GM03348 (cell line): ENCODE results near the gene ELAVL2.

ENCODE experiments used
- DNase-seq: peaks from one replicate; pipeline ENCODE4 v3.0.0; 2012; ENCODE audit warnings: low spot score

The ELAVL2 gene

DNA sequence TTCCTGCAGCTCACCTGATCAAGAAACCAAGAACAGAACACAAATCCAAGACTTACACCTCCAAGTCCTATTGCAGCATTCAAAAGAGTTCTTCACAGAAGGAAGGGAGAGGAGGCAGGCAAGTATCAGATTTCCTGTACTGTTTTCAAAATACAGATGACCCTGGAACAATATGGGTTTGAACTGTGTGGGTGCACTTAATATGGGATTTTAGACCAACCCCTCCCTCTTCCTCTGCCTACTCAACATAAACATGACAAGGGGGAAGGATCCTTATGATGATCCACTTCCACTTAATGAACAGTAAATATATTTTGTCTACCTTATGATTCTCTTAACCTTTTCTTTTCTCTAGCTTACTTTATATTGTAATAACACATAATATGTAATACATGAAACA, 104.6 kb downstream of the ELAVL2 start:
- DNase-seq: no peak

DNA sequence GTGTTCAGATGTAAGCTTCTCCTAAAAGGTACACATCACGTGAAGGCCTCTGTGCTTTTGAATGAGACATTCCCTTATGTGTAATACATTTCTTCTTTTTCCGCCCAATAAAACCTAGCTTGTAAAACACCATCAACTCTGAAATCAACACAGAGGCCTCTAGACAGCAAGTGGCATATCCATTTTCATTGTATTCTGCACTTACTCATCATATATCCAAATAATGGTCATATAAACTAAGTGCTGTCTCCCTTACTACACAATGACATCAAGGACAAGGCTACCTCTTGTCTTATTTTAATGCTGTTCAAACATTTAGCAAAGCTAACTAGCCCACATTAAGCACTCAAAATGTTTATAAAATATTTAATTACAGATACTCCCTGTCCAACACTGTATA, 108.5 kb downstream of the ELAVL2 start:
- no peak for DNase-seq

DNA sequence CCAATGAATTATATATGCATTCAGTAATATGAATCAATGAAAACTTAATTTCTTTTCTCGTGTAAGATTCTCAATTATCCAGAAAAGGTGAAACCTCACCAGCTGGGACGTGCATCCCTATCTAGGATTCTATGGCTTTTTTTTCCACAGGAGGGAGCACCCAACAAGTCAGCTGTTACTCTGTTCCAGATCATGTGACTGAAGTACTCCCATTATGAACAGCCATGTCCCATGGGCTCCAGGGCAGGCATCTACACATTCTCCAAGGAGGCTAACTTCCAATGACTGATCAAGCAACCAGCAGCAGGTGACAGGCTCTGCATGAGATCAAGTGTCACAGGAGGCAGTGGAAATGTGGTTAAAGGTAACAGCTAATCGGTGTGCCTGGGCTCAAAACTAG, 118.8 kb downstream of the ELAVL2 start:
- no peak for DNase-seq

DNA sequence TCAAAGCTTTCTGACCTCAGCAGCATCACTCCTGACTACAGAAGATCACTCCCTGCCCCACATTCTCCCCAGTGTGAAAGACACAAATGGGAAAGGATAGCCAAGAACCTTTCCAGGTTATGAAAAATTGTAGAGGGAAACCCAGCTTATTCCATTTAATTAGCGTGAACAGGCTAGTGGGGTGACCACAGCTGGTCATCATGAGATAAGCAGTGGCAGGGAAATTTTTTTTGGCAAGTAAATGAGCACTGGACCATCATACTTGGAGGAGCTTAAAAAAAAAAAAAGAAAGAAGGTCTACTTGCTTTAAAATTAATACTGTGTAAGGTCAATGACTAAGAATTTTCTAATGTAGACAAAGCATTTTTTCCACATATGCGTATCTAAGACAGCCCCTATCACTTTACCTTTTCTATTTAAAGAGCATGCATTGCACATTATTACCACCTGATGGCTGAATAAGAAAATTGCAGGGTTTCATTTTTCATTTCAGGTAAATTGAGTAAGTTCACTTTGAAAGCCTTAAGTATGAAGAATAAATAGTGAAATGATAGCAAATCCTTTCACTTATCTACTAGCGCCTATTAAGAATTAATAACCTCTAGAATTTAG, 123.6 kb downstream of the ELAVL2 start:
- DNase-seq: no peak

DNA sequence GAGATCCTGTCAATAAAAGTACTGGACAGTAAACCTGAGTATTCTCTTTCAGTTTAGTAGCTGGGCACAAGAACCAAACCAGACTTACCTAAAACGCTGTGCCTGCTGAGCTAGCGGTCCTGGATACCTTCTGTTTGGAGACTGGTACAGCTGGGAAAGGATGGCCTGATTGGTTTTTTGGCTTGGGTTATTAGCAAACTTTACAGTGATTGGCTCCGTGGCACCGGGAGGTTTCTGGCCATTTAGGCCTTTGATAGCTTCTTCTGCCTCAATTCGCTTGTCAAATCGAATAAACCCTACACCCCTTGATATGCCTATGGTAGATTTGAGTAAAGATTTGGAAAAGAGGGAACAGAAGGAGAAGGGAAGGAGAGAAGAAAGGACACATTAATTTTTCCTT, 124.7 kb downstream of the ELAVL2 start:
- no peak for DNase-seq

DNA sequence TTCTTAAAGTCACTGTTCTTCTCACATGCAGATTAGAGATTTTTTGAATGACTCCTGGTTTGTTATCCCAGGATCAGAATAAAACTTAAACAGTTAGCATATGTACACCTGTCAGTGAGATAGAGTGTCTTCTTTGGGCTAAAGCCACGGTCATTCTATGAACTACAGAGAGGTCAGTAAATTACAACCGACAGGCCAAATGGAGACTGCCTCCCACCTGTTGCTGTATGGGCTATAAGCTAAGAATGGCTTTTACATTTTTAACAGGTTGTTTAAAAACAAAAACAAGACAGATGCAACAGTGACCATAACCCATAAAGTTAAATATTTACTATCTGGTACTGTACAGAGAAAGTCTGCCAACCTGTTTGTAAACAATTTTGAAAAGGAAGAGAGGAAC, 125.7 kb downstream of the ELAVL2 start:
- no peak for DNase-seq

DNA sequence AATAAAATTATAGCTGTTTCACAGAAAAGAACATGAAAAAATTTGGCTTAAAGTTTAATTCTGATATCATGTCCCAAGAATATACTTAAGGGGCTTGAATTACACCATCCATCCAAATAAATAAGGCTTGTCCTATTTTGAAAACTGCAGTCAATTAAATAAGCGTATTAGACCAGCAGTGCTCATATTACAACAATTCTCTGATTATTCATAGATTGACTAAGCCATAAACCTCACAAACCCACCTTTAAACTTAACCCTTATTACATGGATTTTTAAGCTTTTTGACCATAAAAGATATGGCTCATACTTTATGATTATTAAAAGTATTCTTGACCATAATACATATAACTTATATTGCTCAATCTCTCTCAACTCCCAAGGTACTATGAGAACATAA, 127.9 kb downstream of the ELAVL2 start:
- DNase-seq: no peak

DNA sequence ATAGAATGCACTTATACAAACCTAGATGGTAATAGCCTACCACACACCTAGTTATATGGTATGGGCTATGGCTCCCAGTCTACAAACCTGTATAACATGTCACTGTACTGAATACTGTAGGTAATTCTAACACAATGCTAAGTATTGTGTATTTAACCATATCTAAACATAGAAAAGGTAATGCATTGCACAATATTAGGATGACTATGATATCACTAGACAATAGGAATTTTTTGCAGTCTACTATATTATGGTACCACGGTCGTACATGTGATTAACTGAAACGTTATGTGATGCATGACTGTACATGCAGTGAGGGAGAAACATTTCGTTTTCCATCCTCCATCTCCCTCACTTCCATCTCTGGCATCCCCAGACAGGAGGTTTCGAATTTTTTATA, 130.5 kb downstream of the ELAVL2 start:
- no peak for DNase-seq

DNA sequence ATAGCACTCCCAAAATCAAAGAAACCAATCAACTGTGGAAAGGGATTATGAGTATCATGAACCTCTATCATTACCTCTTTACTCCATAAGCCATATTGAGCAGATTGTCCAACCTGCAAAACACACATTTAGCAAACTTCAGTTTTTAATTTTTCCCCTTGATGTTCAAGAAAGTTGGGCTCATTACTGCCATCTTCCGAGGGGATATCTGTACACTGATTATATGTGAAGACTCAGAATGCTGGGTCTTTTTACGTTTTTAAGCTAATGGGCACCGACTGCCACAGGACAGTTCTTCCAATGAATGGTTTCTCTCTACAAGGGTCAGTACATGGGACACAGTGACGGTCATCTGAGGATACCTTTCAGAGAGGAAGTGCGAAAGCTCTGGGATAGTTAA, 132.7 kb downstream of the ELAVL2 start:
- DNase-seq: no peak

DNA sequence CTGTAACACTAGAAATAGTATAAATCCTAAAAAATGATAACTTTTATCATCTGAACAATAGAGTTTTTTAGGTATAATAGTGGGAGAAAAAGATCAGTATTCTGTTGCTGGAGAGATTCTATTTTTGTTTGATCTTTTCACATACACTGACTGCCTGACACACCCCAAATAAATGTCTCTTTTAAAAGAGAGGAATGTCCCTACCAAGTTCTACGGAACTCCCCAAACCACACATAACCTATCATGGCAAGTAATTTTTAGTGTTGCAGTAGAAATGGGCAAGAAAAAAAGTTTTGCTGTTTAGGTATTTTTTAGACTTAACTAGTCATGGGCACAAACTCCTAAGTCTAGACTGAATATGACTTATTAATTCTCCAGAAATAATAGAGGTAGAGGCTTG, 139.1 kb downstream of the ELAVL2 start:
- no peak for DNase-seq

DNA sequence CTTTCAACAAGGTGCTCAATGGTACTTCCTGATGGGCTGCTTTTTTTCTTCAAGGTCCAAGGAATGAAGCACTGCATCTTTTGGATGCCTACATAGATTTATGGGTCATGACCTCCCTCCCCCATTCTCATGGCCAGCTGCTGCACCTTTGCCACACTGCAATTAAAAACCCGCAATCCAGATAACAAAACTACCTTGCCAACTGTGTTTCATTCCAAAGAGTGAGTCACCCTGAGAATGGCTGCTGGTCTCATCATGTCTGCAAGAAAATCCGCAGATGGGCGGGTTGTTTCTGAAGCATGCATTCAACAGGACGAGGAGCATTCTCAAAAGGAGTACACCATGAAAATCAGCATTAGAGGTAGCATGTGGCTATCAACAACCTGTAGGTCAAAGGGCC, 139.8 kb downstream of the ELAVL2 start:
- no peak for DNase-seq

DNA sequence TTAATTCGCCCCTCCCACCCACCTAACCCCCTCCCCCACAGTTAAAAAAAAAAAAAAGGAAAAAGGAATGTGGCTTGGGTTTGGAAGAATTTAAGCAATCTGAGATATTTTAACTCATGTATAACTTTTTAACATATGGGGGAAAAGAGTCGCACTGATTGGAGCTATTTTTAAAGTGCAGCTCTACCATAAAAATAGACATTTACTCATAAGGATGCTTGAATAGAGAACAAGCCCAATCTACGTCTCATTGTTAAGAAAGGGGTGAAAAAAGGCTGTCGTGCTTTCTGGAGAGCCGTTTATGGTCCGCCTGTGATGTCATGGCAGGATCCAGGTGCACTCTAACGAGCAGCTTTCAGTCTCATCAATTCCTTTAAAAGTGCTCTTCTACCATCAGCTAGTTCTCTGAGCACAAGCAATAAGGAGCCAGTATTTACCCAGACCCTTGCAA, 142.4 kb downstream of the ELAVL2 start:
- no peak for DNase-seq

DNA sequence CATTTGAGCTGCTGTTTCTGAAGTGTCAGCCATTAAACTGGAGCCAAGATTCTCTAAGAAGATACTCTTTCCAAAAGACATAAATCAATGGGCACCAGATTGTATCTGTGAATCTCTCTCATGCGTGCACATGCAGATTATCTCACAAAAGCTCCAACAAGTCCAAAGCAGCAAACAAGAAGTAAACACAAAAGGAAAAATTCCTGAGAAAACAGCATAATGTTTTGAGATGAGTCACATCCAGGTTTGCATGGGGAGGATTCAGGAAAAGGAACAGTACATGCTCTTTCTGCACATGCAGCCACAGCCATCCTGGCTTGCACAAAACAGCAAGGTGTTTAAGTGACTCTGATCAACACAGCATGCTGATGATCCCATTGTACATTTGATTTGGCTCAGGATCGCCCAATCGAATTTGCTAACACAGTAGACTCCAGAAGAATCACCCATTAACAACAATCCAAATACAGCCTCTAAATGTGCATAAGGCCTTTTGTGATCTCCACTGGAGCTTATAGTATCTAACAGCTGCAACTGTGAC, 143.1 kb downstream of the ELAVL2 start:
- no peak for DNase-seq

DNA sequence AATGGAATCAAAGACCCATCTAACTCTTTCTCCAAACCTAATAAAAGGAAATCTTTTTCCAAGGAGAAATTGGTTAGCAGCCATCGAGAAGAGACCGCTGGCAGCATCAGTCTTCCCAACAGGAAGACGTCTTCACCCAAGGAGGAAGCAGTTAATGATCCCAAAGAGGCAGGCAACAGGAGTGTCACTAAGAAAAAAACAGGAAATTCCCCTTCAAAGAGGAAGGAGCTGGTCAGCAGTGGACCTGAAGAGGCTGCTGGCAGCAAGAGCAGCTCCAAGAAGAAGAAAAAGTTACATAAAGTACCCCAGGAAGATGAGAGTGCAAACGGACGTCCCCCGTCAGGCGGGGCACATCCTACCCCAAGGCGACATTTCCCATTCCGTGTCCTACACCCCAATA, 143.7 kb downstream of the ELAVL2 start:
- DNase-seq: no peak

DNA sequence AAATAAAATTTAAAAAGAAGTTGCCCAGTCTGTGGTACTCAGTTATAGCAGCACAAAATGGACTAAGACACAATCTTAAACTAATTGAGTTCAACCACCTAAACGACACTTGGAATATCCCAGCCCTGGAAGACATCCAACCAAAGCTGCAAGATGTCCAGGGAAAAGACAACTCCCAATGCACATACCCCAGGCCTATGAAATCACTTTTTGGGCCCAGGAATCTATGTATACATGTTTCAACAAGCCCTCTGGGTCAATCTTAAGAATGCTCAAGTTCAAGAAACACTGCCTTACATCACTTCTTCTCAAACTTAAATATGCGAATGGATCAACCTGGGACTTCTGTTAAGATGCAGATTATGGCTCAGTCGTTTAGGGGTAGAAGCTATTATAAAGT, 148.6 kb downstream of the ELAVL2 start:
- DNase-seq: no peak

DNA sequence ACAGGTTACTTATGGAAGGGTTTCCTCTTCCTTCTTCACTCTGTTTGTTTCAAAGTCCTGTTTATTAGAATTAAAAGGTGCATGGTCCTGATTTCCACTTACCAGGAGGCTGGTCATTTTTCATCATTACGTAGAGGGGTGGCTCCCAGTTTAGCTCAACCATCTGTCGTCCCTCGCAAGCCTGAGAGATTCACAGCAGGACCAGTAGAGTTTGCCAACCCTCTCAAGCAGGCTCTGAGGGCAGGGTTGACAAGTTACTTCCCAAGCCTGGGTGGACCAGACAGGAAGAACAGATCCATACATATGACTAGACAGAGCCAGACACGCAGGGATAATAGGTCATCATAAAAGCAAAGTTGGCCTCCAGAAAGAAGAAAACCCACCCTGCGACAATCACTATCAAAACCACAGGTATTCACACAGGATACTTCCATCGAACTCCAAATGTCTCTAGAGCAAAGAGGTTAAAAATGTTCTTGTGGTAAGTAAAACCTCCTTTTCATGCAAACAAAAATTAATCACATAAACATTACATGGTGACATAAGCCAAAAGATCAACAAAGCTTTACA, 151.9 kb downstream of the ELAVL2 start:
- no peak for DNase-seq

DNA sequence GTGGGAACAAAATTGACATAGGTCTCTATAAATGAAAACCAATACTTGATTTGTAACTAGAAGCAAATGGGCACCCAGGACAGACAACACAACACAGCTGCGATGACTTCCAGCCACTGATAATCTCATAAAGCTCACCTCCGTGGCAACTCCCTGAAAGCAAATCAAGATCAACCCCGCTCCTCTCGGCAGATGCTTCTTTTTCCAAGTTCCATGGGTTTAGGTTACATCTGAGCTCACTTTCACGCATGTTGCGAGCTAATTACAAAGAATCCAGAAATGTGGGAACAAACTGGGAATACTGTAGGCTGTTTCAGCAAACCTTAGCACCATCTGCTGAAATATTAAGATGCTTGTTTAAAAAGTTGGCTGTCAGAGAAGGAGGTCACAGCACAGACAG, 153.9 kb downstream of the ELAVL2 start:
- DNase-seq: no peak

DNA sequence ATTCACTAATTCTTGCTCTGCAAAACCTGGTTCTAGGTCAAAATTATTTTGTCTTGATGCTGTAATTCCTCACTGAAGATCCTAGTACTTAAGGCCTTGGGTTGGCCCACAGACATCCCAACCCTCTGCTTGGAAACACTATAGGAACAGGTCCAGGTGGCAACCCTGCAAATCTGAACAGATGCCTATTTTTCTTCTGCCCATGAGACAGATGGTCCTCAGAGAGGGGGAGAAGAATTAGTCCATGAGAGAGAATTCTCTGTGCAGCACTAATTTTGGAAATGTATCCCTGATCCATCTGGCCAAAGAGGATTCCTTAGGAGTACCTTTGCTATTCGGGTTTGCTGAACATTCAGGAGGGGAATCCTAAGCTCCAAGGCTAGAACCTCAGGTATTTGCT, 156.3 kb downstream of the ELAVL2 start:
- DNase-seq: no peak

DNA sequence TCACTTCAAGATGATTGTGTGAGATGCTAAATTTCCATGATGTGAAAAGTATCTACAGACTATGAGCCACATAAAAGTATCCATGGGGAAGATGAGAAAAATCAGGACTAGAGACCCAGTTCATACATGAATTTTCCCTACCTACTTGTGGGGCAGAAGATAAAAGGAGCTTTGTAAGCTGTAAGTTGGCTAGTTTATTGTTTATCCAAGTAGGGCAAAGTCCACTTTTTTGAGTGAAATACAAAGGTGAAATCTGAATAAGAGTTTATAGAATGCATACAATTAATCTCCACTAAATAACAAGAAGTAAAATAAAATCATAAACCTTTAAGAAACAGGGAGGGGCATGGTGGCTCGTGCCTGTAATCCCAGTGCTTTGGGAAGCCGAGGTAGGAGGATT, 160.4 kb downstream of the ELAVL2 start:
- no peak for DNase-seq

DNA sequence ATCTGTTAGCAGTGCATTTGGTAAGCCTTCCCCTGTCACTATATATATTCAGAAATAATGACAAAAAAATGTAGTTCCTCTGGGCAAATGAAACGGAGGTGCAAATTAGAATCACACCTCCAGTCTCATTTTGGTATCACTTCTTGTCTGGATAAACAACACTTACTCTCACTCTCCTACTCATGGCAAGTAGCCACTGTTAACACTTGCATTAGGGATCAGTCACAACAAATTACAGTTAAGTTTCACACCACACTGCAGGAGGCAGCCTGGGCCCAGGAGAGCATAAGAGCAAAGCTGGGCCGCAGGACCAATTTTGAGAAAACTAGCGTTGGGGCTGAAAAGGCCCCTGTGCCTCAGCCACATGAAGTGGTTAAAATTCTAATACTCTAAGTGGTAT, 161.0 kb downstream of the ELAVL2 start:
- no peak for DNase-seq

DNA sequence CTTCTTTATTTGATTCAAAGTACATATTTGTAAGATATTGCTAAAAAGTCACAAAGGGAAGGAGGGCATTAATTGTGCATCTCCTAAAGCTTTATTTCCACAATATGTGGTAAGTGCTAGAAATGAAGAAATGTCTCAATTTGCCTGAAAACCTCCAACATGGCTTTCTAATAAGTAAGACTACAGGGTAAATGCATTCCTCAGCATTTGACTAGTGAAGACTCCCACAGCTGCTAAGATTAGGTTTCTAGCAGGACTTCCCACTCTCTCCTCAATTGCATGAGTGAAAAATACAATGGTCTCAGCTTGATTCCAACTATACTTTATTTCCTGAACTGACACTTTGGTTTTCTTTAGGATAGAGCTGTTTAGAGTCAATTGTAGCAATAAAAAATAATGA, 162.1 kb downstream of the ELAVL2 start:
- DNase-seq: no peak

DNA sequence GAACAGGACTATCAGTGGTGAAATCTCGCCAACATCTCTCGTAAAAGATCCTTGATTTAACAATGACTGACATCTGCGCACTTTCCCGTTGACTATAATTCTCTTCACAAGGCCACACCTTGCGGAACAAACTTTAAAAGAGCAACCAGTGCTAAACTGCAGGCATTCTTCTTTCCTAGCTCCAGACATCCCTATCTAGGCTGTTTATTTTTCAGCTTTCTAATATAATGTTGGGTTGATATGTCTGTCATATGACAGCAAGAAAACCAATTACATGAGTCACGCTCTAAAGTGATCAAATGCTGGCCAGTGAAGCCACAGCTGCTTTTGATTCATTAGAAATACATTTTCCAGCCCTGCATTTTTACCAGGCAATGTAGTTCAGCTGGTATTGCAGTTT, 162.5 kb downstream of the ELAVL2 start:
- DNase-seq: no peak

DNA sequence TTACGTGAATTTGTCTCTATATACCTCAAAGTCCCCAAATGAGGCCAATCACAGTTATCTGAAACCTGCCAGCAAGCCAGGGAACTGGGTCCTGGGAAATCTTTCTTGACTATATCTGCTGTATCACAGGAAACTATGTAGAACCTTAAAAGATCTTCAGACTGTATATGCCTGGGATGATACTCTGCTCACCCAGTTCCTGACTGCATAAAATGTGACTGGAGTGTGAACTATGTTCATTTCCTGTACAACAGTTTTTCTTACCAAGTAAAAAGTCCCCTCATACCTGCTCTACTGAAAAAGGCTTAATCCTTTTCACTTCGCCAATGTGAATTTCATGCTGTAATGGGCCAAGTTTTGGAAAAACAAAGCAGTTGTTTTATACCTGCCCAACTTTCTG, 162.9 kb downstream of the ELAVL2 start:
- no peak for DNase-seq

DNA sequence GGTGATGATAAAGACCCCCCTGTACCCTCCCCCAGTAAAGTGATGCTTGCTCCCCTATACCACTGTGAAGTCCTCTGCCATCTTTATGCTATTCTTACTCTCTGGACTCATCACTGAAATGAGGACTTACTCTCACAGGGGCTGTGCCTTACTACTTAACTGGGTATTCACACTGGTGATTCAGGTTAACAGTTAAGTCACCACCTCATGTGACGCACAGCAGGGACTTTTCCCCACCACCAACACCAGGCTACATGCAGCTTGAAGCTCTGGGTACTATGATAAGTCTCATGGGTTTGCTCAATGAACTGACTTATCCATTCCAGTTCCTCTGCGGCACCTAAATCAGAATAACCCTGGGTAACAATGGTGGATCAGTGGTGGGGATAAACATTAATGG, 163.7 kb downstream of the ELAVL2 start:
- no peak for DNase-seq
